Measurements from ENCODE around the gene ZNF273.

The ZNF273 gene

DNA sequence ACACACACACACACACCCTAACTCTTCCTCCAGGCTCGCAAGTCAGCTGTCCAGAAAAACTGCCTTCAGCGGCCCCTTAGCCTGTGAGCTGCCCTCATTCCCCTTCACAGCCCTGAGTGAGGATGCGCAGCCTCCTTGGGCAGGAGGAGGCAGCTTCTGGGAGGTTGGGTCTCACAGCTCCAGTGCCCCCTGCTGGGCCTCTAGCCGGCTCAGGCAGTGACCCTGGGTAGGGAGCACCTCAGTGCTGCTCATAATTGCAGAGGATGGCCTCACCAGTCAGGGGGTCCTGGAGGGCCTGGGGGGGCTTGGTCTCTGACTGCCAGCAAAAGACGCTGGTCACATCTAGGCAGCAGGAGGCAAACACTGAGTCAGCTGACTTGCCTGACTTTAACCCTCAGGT lies 43.7 kb downstream of the ZNF273 start:
- TF ChIP-seq FOXP2 (optimal IDR thresholded peaks at IDR 0.05; ENCODE audit: borderline replicate concordance, extremely low read depth, extremely low read length, insufficient read depth) (no peak), TAF1 (IDR thresholded peaks at IDR 0.05; ENCODE audit: borderline replicate concordance, insufficient read depth, low read length) (no peak), SIN3A (IDR thresholded peaks at IDR 0.05; ENCODE audit: borderline replicate concordance, insufficient read depth, low read length) (no peak), POLR2AphosphoS5 (IDR thresholded peaks at IDR 0.05; ENCODE audit: low read depth, low read length) (no peak)
- TF ChIP-seq, protein P1, sequence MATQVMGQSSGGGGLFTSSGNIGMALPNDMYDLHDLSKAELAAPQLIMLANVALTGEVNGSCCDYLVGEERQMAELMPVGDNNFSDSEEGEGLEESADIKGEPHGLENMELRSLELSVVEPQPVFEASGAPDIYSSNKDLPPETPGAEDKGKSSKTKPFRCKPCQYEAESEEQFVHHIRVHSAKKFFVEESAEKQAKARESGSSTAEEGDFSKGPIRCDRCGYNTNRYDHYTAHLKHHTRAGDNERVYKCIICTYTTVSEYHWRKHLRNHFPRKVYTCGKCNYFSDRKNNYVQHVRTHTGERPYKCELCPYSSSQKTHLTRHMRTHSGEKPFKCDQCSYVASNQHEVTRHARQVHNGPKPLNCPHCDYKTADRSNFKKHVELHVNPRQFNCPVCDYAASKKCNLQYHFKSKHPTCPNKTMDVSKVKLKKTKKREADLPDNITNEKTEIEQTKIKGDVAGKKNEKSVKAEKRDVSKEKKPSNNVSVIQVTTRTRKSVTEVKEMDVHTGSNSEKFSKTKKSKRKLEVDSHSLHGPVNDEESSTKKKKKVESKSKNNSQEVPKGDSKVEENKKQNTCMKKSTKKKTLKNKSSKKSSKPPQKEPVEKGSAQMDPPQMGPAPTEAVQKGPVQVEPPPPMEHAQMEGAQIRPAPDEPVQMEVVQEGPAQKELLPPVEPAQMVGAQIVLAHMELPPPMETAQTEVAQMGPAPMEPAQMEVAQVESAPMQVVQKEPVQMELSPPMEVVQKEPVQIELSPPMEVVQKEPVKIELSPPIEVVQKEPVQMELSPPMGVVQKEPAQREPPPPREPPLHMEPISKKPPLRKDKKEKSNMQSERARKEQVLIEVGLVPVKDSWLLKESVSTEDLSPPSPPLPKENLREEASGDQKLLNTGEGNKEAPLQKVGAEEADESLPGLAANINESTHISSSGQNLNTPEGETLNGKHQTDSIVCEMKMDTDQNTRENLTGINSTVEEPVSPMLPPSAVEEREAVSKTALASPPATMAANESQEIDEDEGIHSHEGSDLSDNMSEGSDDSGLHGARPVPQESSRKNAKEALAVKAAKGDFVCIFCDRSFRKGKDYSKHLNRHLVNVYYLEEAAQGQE (IDR thresholded peaks at IDR 0.05; ENCODE audit: insufficient read depth in 1 of 2, low read depth in 2 of 2, low read length in 2 of 2) = no peak

DNA sequence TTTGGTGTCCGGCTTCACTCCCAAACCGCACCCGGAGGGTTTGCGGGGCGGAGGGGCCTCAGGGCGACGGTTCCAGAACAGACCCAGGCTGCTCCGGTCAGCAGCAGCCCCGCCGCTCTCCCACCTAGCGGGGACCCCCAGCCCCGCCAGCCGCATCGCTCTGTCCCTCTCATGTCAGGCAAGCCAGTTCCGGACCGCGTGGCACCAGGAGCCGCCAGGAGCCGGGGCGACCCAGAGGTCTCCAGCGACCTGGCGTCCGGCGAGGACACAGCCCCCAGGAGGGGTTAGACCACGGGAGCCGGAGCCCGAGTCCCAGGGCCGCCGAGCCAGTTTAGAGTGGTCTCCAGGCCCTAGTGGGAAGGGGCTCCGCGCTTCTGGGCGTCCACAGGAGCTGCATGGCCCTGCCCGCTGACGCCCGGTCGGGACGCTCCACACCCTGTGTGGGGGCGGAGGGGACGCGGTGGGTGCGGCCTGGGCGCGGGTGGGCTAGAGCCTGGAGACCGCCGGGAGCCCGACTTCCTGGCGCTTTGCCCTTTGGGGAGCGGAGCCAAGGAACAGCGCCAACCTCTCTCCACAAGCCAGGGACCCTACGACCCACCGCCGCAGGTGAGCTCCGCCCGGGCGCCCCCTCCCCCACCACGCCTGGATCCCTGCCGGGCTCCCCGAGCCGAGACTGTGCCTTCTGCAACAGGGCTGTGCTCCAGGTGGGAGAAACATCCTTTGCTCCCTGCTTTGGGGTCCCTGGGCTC lies 44.4 kb downstream of the ZNF273 start:
- no peak for TF ChIP-seq TAF1 (IDR thresholded peaks at IDR 0.05; ENCODE audit: borderline replicate concordance, insufficient read depth, low read length)
- TF ChIP-seq FOXP2 (optimal IDR thresholded peaks at IDR 0.05; ENCODE audit: borderline replicate concordance, extremely low read depth, extremely low read length, insufficient read depth) = no peak
- TF ChIP-seq POLR2AphosphoS5 (IDR thresholded peaks at IDR 0.05; ENCODE audit: low read depth, low read length) = no peak
- TF ChIP-seq, protein P1 (IDR thresholded peaks at IDR 0.05; ENCODE audit: insufficient read depth in 1 of 2, low read depth in 2 of 2, low read length in 2 of 2) = no peak
- TF ChIP-seq SIN3A (IDR thresholded peaks at IDR 0.05; ENCODE audit: borderline replicate concordance, insufficient read depth, low read length) = no peak

DNA sequence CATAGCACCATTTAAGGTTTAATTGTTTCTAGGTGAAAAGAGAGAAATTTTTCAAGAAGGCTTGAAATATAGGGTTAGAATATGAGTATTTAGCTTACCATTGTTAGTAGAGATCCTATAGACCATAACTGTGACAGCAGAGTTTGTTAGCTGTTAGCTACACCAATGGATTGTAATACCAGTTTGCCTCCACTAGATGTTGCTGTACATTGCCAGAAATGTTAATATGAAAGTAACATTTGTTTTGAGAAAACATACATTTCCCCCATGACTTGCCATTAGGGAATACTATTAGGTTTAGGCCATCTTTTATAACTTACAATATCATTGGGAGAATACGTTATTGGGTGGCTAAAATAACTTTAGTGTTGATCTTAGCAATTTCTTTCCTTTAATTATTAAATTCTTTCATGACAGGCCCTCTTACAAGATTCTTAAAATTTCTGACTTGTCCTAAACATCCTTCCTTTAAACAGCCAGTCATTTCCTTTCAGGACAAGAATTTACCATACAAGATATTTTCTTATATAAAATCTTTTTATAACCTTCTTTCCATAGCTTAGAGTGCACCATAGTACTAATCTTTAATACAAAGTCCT lies 48.3 kb downstream of the ZNF273 start:
- TF ChIP-seq TAF1 (IDR thresholded peaks at IDR 0.05; ENCODE audit: borderline replicate concordance, insufficient read depth, low read length) (no peak), SIN3A (IDR thresholded peaks at IDR 0.05; ENCODE audit: borderline replicate concordance, insufficient read depth, low read length) (no peak), POLR2AphosphoS5 (IDR thresholded peaks at IDR 0.05; ENCODE audit: low read depth, low read length) (no peak), FOXP2 (optimal IDR thresholded peaks at IDR 0.05; ENCODE audit: borderline replicate concordance, extremely low read depth, extremely low read length, insufficient read depth) (no peak)
- TF ChIP-seq, protein P1 (IDR thresholded peaks at IDR 0.05; ENCODE audit: insufficient read depth in 1 of 2, low read depth in 2 of 2, low read length in 2 of 2) = no peak

DNA sequence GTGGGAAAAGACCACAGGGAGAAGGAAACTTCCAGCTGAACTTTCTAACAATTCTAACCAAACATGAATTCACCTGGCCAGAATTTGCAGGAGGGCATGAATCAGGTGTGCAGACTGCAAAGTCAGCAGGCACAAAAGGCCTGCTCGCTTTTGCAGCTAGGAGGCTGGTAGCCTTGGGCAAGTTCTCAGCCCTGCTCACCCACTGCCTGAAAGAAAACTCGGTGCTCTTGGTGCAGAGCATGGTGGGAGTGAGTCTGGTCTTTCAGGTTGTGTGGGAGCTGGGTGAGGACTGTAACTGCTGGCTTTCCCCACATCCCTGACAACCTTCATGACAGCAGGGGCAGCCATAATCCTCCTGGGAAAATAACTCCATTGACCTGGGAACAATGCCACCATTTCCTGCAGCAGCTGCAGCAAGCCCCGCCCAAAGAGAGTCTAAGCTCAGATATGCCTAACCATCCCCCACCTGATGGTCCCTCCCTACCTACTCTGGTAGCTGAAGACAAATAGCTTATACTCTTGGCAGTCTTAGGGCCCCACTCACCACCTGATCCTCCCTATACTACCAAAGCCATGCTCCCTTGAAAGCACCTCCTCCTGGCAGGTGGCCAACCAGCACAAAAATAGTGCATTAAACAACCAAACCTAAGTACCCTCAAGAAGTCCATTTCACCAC lies 56.1 kb downstream of the ZNF273 start:
- TF ChIP-seq, protein P1 (IDR thresholded peaks at IDR 0.05; ENCODE audit: insufficient read depth in 1 of 2, low read depth in 2 of 2, low read length in 2 of 2) = no peak
- TF ChIP-seq TAF1 (IDR thresholded peaks at IDR 0.05; ENCODE audit: borderline replicate concordance, insufficient read depth, low read length) (no peak), SIN3A (IDR thresholded peaks at IDR 0.05; ENCODE audit: borderline replicate concordance, insufficient read depth, low read length) (no peak), FOXP2 (optimal IDR thresholded peaks at IDR 0.05; ENCODE audit: borderline replicate concordance, extremely low read depth, extremely low read length, insufficient read depth) (no peak), POLR2AphosphoS5 (IDR thresholded peaks at IDR 0.05; ENCODE audit: low read depth, low read length) (no peak)

Measured in PFSK-1 (cell line).